ENCODE data around the gene NKTR.

The NKTR gene

DNA sequence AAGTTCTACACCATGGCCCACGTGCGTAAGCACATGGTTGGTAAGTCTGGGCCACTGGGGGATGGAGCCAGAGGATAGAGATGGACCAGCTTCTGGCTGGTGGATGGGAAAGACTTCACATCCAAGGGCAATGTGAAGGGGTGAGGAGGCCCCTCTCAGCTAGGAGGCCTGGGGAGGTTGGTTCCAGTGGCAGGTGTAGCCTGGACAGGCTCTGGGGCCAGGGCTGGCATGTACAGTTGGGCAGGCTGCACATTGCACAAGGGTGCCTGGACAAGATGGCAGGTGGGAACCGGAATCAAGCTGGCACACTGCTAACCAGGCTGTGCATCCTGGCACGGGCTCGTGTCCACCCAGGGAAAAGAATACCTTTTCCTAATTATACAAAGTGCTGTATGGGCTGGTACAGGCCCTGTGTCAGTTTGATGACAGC, 61.1 kb downstream of the NKTR start:
- H3K4me3 Mint-ChIP-seq: no peak overlapping the region
- H3K27me3 Mint-ChIP-seq: no peaks in the 10 kb centered on the region
- no peaks in the 10 kb centered on the region for H3K4me1 Mint-ChIP-seq
- no peaks in the 10 kb centered on the region for H3K9me3 Mint-ChIP-seq
- no peaks in the 10 kb centered on the region for H3K36me3 Mint-ChIP-seq
- H3K27ac Mint-ChIP-seq: no peak overlapping the region

DNA sequence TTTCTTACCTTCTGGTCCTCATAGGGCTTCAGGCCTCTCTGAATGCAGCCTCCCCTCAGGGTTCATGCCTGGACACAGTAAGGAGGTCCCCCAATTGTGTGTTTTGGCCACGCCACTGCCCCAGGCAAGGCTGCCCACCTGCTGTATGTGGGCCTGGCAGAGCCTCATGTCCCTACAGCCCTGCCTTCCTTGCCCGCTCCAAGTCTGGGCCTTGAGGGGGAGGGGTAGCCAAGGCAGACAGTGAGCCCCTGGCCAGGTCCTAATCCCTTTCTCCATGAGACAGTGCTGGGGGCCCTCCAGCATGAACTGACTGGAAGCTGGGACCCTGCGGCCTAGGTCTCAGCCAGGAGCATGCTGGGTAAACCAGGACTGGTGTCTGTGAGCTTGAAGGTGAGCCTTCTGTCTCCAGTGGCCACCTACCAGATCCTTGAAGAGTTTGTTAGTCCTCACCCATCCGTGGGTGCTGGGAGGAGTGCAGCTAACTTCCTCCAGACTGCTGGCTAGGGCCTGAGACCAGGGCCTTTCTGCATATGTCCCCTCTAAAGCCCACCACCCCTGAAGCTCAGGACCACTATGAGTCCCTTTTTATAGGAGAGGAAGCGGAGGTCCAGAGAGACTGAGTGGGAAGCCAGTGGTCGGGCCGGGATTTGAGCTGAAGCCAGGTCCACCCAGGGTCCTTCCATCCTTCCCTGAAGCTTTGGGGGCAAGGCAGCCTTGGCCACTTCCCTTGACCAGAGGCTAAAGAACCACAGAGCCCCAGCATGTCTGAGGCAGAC, 61.7 kb downstream of the NKTR start:
- no peaks in the 10 kb centered on the region for H3K4me1 Mint-ChIP-seq
- H3K9me3 Mint-ChIP-seq: no peaks in the 10 kb centered on the region
- H3K27me3 Mint-ChIP-seq: no peaks in the 10 kb centered on the region
- no peak overlapping the region for H3K27ac Mint-ChIP-seq
- H3K36me3 Mint-ChIP-seq: no peaks in the 10 kb centered on the region
- no peak overlapping the region for H3K4me3 Mint-ChIP-seq

DNA sequence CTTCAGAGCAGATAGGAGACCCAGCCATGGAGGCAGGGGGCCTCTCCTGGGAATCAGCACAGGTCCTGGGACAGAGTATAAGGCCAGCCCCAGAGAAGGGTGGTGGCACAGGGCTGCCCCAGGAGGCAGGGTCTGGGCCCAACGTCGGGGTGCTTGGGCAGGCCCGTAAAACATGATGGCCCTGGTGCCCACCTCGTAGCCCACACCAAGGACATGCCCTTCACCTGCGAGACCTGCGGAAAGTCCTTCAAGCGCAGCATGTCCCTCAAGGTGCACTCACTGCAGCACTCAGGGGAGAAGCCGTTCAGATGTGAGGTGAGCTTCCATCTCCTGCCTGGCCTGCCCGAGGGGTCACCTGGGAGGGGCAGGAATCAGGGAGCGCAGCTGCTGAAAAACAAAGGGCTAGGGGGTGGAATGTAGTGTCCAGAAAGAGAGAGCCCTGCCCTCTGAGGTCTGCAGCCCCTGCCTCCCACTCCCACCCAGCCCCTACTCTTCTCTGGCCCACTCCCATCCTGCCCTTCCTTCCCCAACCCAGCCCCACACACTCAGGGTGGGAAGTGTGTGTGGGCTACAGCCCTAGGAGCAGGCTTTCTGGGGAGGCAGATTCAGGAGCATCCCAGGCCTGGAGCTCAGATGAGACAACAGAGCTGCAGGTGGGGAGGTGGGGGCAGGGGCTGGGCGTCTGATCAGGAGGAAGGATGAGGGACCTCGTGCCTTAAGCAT, 62.5 kb downstream of the NKTR start:
- Mint-ChIP-seq H3K9me3 (no peaks in the 10 kb centered on the region), H3K27me3 (no peaks in the 10 kb centered on the region), H3K4me3 (no peak overlapping the region), H3K36me3 (no peaks in the 10 kb centered on the region), H3K4me1 (no peaks in the 10 kb centered on the region), H3K27ac (no peak overlapping the region)

DNA sequence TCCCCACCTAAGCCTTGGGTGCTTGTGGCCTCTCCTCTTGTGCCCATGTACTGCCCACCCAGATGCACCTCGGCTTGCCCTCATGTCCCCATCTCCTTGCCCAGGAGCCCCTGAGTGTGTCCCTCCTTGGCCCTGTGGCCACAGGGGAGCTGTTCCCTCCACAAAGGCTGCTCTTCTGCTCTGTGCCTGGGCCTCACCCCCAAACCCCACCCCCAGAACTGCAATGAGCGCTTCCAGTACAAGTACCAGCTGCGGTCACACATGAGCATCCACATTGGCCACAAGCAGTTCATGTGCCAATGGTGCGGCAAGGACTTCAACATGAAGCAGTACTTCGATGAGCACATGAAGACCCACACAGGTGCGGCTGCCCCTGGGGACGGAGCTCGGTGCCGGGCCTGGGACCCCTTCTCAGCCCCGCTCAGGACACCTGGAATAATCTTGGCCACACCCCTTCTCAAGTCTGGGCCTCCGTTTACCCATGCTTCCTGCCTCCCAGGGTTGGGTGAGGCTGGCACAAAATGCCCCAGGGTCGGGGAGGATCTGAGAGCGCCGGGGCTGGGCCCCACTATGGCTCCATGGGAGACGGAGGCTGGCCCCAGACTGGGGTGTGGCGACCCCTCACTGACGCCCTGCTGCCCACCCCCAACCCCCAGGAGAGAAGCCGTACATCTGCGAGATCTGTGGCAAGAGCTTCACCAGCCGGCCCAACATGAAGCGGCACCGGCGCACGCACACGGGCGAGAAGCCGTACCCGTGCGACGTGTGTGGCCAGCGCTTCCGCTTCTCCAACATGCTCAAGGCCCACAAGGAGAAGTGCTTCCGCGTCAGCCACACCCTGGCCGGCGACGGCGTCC, 63.3 kb downstream of the NKTR start:
- no peaks in the 10 kb centered on the region for H3K36me3 Mint-ChIP-seq
- no peak overlapping the region for H3K4me3 Mint-ChIP-seq
- no peaks in the 10 kb centered on the region for H3K9me3 Mint-ChIP-seq
- H3K27ac Mint-ChIP-seq: no peak overlapping the region
- H3K4me1 Mint-ChIP-seq: no peaks in the 10 kb centered on the region
- no peaks in the 10 kb centered on the region for H3K27me3 Mint-ChIP-seq

DNA sequence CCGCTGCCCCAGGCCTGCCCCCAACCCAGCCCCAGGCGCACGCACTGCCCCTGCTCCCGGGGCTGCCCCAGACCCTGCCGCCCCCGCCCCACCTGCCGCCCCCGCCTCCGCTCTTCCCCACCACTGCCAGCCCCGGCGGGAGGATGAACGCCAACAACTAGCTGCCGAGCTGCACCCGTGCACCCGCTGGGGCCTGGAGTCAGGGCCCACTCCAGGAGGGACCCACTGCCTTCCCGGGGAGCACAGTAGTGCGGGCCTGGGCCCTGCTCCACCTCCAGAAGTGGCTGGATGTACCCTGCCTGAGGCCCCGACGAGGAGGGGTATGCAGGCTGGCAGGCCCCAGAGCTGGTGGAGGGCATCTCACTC, 63.9 kb downstream of the NKTR start:
- no peak overlapping the region for H3K4me3 Mint-ChIP-seq
- no peaks in the 10 kb centered on the region for H3K27me3 Mint-ChIP-seq
- no peaks in the 10 kb centered on the region for H3K9me3 Mint-ChIP-seq
- no peaks in the 10 kb centered on the region for H3K4me1 Mint-ChIP-seq
- no peak overlapping the region for H3K27ac Mint-ChIP-seq
- H3K36me3 Mint-ChIP-seq: no peaks in the 10 kb centered on the region

DNA sequence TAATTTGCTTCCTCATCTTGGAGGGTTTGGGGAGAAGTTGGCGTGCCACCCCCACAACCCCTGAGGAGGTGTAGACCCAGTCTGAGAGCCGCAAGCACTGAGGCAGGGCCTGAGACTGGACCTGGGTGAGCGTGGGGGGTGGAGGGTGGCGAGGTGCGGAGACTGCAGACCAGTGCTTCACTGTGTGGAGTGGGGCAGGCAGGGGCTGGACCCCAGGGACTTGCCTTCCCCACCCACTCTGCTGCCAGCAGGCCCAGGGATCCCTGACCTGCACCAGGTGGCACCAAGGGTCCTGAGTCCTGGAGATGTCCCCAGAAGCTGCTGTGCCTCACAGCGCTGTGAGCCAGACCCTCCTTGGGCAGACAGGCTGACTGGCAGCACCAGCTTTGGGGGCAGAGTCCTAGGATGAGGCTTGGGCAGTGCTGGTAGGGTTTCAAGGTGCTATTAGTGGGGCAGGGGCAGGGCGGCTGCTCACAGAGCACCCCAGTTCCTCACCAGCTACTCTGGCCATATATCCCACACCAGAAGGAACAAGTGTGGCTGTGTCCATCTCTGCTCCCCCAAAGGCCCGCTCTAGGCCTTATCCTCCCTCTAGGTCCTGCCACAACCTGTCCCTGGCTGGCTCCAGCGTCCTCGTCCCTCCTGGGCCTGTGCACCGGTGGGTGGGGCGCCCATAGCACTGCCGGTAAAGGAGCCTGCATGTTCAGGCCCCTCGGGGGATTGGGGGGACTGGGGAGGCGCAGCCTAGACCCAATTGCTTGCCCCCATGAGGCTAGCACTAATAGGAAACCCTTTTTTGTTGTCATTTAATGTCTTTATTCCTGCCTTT, 64.8 kb downstream of the NKTR start:
- H3K4me3 Mint-ChIP-seq: no peak overlapping the region
- H3K9me3 Mint-ChIP-seq: no peaks in the 10 kb centered on the region
- no peak overlapping the region for H3K27ac Mint-ChIP-seq
- no peaks in the 10 kb centered on the region for H3K36me3 Mint-ChIP-seq
- no peaks in the 10 kb centered on the region for H3K27me3 Mint-ChIP-seq
- no peaks in the 10 kb centered on the region for H3K4me1 Mint-ChIP-seq

DNA sequence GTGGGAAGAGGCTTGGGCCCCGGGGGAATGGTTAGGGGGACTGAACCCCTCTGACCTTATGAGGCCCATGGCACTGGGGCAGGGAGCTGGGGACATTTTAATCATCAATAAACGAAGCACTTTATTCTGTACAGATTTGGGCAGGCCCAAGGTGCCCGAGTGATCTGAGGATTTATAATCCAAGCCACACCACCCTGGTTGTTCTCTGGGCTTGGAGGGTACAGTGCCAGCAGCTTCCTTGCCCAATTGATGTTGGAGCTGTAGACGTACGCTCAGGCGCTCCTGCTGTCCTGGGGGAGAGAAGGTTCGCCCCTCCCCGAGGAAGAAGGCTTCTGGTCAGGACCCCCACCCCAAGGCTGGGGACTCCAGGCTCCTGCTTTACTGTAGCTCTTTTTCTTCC, 65.5 kb downstream of the NKTR start:
- no peak overlapping the region for H3K4me3 Mint-ChIP-seq
- H3K27ac Mint-ChIP-seq: no peak overlapping the region
- no peaks in the 10 kb centered on the region for H3K36me3 Mint-ChIP-seq
- H3K9me3 Mint-ChIP-seq: no peaks in the 10 kb centered on the region
- H3K4me1 Mint-ChIP-seq: no peaks in the 10 kb centered on the region
- no peaks in the 10 kb centered on the region for H3K27me3 Mint-ChIP-seq

DNA sequence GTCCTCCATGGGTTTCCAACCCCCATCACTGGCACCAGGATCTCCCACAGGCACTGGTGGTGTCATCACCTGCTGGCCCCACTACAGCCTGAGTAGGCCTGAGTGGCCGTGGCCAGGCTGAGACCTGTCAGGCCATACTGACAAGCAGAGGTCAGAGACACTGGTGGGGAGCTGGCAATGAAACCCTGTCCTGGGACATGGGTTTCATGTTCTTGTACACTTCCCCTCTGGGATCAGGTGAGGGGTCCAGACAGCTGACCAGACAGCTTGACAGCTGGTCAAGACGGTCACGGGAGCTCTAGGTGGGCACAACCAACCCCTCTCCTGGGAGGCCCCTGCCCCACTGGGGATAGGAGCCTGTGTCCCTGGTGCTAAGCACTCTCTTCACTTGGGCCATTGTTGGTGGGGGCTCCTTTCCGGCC, 66.1 kb downstream of the NKTR start:
- Mint-ChIP-seq H3K27ac (no peak overlapping the region), H3K4me1 (no peaks in the 10 kb centered on the region), H3K36me3 (no peaks in the 10 kb centered on the region), H3K9me3 (no peaks in the 10 kb centered on the region), H3K27me3 (no peaks in the 10 kb centered on the region), H3K4me3 (no peak overlapping the region)

DNA sequence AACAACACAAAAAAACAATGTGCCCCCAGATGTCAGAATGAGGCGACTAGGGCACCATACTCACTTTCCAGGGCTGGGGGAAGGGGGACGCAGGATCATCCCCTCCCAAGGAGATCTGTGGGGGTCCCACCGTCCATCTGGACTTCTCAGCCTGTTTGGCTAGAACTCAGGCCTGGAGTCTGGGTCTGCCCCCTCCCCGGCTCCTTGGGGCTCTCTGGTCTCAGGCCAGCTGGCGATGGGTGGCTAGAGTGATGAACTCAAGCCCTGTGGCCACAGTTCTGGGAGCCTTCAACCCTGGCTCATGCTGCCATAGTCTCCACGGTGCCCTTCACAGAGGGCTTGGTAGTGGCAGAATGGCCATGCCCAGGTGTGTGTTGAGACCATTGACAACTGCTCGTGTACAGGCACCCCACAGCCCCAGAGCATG, 66.6 kb downstream of the NKTR start:
- no peaks in the 10 kb centered on the region for H3K9me3 Mint-ChIP-seq
- H3K4me3 Mint-ChIP-seq: no peak overlapping the region
- no peaks in the 10 kb centered on the region for H3K4me1 Mint-ChIP-seq
- no peaks in the 10 kb centered on the region for H3K36me3 Mint-ChIP-seq
- H3K27me3 Mint-ChIP-seq: no peaks in the 10 kb centered on the region
- H3K27ac Mint-ChIP-seq: no peak overlapping the region

DNA sequence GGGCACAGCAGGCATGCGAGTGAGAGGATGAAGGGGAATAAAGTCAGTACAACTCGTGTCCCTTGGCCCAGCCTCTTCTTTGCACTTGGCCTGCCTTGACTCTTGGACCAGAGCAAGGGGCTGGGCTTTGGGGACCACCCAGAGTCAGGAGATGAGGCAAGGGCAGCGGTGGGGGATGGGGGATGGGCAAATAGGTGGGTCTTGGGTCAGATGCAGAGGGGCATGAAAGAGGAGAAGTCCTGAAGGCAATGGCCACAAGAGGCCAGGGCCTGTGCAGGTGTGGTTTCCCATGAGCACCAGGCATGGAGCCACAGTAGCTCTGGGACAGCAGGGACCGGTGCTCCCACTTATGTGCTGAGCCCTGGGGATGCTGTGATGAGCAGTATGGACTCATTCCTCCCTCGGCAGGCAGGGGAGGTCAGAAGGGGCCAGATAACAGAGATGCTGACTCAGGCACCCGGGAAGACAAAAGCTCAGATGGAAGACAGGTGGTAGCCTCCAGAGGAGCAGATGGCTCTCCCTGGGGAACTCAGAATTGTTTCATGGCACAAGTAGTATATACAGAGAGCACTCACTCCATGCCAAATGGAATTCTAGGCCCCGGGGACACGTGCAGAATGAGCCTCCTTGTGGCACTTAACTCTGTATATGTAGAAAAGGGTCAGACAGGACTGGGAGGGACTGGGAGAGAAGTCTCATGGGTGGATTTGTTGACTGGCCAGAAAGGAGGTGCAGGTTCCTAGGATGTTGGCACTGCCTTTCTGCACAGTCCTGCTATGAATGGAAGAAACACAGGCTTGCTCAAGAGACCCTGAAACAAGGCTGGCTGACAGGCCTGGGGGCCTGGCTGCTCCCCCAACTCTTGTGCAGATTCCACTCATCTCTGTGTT, 67.3 kb downstream of the NKTR start:
- Mint-ChIP-seq H3K36me3 (no peaks in the 10 kb centered on the region), H3K4me1 (no peaks in the 10 kb centered on the region), H3K27me3 (no peaks in the 10 kb centered on the region), H3K27ac (no peak overlapping the region), H3K9me3 (no peaks in the 10 kb centered on the region), H3K4me3 (no peak overlapping the region)

DNA sequence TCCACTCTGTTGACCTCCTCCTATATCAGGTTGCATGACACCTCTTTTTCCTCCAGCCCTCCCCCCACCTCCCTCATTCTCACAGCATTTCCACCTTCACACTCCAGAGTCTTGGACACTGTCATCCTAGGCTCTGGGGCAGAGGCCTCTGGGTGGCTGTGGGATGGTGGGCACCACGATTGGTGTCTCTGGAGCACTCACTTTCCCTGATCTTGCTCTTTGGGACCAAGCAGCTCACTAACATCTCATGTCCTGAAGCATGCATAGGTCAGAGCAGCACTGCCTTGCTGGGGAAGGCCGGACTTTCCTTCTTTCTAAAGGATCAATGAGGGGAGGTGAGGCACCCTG, 67.9 kb downstream of the NKTR start:
- no peaks in the 10 kb centered on the region for H3K36me3 Mint-ChIP-seq
- H3K27me3 Mint-ChIP-seq: no peaks in the 10 kb centered on the region
- no peak overlapping the region for H3K27ac Mint-ChIP-seq
- H3K4me3 Mint-ChIP-seq: no peak overlapping the region
- H3K9me3 Mint-ChIP-seq: no peaks in the 10 kb centered on the region
- H3K4me1 Mint-ChIP-seq: no peaks in the 10 kb centered on the region

DNA sequence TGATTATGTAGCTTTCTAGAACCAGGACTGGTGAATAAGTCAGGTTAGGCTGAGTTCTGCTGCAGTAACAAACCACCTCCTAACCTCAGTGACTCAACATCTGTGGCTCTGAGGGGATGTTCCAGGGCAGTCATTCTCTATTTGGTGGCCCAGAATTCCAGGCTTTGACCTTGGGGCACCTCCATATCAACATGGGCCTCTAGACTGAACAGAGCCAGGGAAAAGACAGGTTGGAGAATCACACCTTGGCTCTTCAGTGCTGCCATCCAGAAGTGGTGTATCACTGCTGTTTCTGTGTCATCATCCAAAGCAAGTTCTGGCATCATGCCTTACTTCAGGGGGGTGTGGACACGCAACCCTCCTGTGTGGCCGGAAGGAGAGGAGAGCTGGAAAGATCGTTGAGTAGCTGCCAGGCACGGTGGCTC, 68.3 kb downstream of the NKTR start:
- H3K36me3 Mint-ChIP-seq: no peaks in the 10 kb centered on the region
- no peak overlapping the region for H3K27ac Mint-ChIP-seq
- no peaks in the 10 kb centered on the region for H3K9me3 Mint-ChIP-seq
- H3K4me1 Mint-ChIP-seq: no peaks in the 10 kb centered on the region
- H3K27me3 Mint-ChIP-seq: no peaks in the 10 kb centered on the region
- H3K4me3 Mint-ChIP-seq: no peak overlapping the region

DNA sequence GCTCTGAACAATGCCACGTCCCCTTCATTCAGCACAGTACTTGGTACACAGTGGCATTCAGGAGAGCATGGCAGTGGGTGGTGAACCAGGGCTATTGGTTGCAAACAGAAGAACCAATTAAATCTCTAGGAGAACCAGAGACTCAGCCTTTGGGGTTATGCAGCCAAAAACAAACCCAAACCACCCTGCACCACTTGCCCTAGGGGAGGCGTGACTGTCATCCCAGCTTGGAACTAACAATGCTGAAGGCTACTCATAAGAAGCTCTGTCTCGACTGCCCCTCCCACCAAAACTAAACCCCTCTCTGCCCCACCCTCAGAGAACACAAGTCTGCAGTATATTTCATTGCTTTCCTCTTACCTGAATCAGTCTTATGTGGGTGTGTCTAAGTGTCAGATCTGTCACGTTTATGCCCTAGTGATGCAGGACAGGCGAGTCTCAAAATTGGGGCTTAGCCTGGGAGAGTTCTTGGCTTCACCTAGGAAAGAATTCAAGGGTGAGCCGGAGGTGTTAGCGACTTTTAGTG, 69.6 kb downstream of the NKTR start:
- Mint-ChIP-seq H3K4me3 (no peak overlapping the region), H3K27me3 (no peaks in the 10 kb centered on the region), H3K27ac (no peak overlapping the region), H3K4me1 (no peaks in the 10 kb centered on the region), H3K9me3 (no peaks in the 10 kb centered on the region), H3K36me3 (no peaks in the 10 kb centered on the region)

DNA sequence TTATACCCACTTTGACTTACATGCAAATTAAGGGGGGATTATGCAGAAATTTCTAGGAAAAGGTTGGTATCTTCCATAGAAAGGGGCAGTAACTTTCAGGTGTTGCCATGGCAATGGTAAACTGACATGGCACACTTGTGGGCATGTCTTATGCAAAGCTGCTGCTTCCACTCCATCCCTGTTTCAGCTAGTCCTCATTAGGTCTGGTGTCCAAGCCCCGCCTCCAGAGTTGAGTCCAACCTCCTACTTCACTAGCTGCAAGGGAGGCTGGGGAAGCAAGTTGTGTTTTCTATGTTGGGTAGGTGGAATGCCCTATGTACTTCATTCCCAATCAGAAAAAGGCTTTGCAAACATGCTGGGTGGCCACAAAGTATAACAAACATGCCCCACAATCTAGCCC, 70.2 kb downstream of the NKTR start:
- Mint-ChIP-seq H3K4me3 (no peak overlapping the region), H3K36me3 (no peaks in the 10 kb centered on the region), H3K27ac (no peak overlapping the region), H3K9me3 (no peaks in the 10 kb centered on the region), H3K27me3 (no peaks in the 10 kb centered on the region), H3K4me1 (no peaks in the 10 kb centered on the region)
